ENCODE results near the gene BBIP1. TPM values are rescaled to one million over a fixed set of nuclear protein-coding genes. Genes with fewer than 3 reads are reported as not detected.

BBIP1 gene
- total and polyA plus RNA-seq, 9 of the 15 experiments (the other 6 are each of a cell fraction or from before 2014, with no cell fraction given), result 5.2 to 31.0 (median 19.4) TPM

- TF ChIP-seq, protein P1, sequence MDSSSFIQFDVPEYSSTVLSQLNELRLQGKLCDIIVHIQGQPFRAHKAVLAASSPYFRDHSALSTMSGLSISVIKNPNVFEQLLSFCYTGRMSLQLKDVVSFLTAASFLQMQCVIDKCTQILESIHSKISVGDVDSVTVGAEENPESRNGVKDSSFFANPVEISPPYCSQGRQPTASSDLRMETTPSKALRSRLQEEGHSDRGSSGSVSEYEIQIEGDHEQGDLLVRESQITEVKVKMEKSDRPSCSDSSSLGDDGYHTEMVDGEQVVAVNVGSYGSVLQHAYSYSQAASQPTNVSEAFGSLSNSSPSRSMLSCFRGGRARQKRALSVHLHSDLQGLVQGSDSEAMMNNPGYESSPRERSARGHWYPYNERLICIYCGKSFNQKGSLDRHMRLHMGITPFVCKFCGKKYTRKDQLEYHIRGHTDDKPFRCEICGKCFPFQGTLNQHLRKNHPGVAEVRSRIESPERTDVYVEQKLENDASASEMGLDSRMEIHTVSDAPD (CRISPR knock-in tag; IDR thresholded peaks at IDR 0.05), result no peak
- TF ChIP-seq TCF3 (CRISPR knock-in tag; IDR thresholded peaks at IDR 0.05), result peak; percentile 88
- TF ChIP-seq, protein P2, sequence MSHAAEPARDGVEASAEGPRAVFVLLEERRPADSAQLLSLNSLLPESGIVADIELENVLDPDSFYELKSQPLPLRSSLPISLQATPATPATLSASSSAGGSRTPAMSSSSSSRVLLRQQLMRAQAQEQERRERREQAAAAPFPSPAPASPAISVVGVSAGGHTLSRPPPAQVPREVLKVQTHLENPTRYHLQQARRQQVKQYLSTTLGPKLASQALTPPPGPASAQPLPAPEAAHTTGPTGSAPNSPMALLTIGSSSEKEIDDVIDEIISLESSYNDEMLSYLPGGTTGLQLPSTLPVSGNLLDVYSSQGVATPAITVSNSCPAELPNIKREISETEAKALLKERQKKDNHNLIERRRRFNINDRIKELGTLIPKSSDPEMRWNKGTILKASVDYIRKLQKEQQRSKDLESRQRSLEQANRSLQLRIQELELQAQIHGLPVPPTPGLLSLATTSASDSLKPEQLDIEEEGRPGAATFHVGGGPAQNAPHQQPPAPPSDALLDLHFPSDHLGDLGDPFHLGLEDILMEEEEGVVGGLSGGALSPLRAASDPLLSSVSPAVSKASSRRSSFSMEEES (CRISPR knock-in tag; IDR thresholded peaks at IDR 0.05), result no peak
- TF ChIP-seq SOX6 (IDR thresholded peaks at IDR 0.05), result peak; percentile 89
- TF ChIP-seq, protein P3, sequence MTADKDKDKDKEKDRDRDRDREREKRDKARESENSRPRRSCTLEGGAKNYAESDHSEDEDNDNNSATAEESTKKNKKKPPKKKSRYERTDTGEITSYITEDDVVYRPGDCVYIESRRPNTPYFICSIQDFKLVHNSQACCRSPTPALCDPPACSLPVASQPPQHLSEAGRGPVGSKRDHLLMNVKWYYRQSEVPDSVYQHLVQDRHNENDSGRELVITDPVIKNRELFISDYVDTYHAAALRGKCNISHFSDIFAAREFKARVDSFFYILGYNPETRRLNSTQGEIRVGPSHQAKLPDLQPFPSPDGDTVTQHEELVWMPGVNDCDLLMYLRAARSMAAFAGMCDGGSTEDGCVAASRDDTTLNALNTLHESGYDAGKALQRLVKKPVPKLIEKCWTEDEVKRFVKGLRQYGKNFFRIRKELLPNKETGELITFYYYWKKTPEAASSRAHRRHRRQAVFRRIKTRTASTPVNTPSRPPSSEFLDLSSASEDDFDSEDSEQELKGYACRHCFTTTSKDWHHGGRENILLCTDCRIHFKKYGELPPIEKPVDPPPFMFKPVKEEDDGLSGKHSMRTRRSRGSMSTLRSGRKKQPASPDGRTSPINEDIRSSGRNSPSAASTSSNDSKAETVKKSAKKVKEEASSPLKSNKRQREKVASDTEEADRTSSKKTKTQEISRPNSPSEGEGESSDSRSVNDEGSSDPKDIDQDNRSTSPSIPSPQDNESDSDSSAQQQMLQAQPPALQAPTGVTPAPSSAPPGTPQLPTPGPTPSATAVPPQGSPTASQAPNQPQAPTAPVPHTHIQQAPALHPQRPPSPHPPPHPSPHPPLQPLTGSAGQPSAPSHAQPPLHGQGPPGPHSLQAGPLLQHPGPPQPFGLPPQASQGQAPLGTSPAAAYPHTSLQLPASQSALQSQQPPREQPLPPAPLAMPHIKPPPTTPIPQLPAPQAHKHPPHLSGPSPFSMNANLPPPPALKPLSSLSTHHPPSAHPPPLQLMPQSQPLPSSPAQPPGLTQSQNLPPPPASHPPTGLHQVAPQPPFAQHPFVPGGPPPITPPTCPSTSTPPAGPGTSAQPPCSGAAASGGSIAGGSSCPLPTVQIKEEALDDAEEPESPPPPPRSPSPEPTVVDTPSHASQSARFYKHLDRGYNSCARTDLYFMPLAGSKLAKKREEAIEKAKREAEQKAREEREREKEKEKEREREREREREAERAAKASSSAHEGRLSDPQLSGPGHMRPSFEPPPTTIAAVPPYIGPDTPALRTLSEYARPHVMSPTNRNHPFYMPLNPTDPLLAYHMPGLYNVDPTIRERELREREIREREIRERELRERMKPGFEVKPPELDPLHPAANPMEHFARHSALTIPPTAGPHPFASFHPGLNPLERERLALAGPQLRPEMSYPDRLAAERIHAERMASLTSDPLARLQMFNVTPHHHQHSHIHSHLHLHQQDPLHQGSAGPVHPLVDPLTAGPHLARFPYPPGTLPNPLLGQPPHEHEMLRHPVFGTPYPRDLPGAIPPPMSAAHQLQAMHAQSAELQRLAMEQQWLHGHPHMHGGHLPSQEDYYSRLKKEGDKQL (CRISPR knock-in tag; IDR thresholded peaks at IDR 0.05; ENCODE audit: borderline replicate concordance), result no peak
- TF ChIP-seq GABPA (tag; conservative IDR thresholded peaks at IDR 0.05; ENCODE audit: low read depth), result no peak
- TF ChIP-seq, protein P4, sequence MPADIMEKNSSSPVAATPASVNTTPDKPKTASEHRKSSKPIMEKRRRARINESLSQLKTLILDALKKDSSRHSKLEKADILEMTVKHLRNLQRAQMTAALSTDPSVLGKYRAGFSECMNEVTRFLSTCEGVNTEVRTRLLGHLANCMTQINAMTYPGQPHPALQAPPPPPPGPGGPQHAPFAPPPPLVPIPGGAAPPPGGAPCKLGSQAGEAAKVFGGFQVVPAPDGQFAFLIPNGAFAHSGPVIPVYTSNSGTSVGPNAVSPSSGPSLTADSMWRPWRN (IDR thresholded peaks at IDR 0.05; ENCODE audit: low read depth), result peak; percentile 52; the same call in 1 of the 2 replicates
- TF ChIP-seq ZNF133 (CRISPR knock-in tag; IDR thresholded peaks at IDR 0.05), result no peak
- TF ChIP-seq ZNF785 (CRISPR knock-in tag; IDR thresholded peaks at IDR 0.05), result no peak
- no peak for TF ChIP-seq HDAC1 (IDR thresholded peaks at IDR 0.05)
- peak; percentile 85 for TF ChIP-seq KLF16 (IDR thresholded peaks at IDR 0.05)
- no peak for TF ChIP-seq HDAC8 (tag; IDR thresholded peaks at IDR 0.05)
- TF ChIP-seq FOXM1 (IDR thresholded peaks at IDR 0.05; ENCODE audit: low read depth), result peak; percentile 83
- TF ChIP-seq FOXM1 (CRISPR knock-in tag; IDR thresholded peaks at IDR 0.05; ENCODE audit: low read depth), result no peak
- TF ChIP-seq CBX2 (IDR thresholded peaks at IDR 0.05; ENCODE audit: insufficient read depth, low read length, poor library complexity, severe bottlenecking), result no peak
- TF ChIP-seq STAT5A (IDR thresholded peaks at IDR 0.05; ENCODE audit: borderline replicate concordance, low read length), result peak; percentile 66; the same call in 1 of the 2 replicates
- no peak for TF ChIP-seq EGR1 (conservative IDR thresholded peaks at IDR 0.05)
Measured at GRCh38 chr10:110858297-110858934, 60.6 kb downstream of the BBIP1 start (continued).

All from K562 (cell line).